Stimulated activated CD8-positive, alpha-beta memory T cell treated with anti-CD3 and anti-CD28 coated beads, Interleukin-4, amount 100 ng/mL, for 1 hour (primary cell): Measurements from ENCODE around the gene MSX2.

Experiments
- DNase-seq, 2 donors: peaks; one replicate each; pipeline ENCODE4 v3.0.0-alpha.2; 2020; ENCODE audit warnings: low read depth in 2 of 2, low spot score in 1 of 2

The MSX2 gene

GRCh38 chr5:174718880-174719610, 5.3 kb upstream of the MSX2 start:
- DNase-seq, result no peak

GRCh38 chr5:174719793-174720611, 4.4 kb upstream of the MSX2 start:
- no peak for DNase-seq

- DNase-seq, result no peak
Measured at GRCh38 chr5:174720612-174721529, 3.5 kb upstream of the MSX2 start.

- no peak for DNase-seq
Measured at GRCh38 chr5:174721530-174722432, 2.6 kb upstream of the MSX2 start.

GRCh38 chr5:174722500-174722899, 1.9 kb upstream of the MSX2 start:
- DNase-seq, result no peak

- no peak for DNase-seq
Measured at GRCh38 chr5:174723315-174723978, 935 bp upstream of the MSX2 start.

- no peak for DNase-seq
Measured at GRCh38 chr5:174723979-174724483, 351 bp upstream of the MSX2 start.

GRCh38 chr5:174725261-174725990, 1.0 kb downstream of the MSX2 start:
- DNase-seq, result no peak

- no peak for DNase-seq
Measured at GRCh38 chr5:174725991-174726601, 1.7 kb downstream of the MSX2 start.

GRCh38 chr5:174726916-174727793, 2.8 kb downstream of the MSX2 start:
- DNase-seq, result no peak

GRCh38 chr5:174727794-174728680, 3.7 kb downstream of the MSX2 start:
- no peak for DNase-seq

GRCh38 chr5:174729075-174729680, 4.8 kb downstream of the MSX2 start:
- no peak for DNase-seq

- DNase-seq, result no peak
Measured at GRCh38 chr5:174731214-174732035, 7.0 kb downstream of the MSX2 start.

GRCh38 chr5:174732036-174733020, 7.9 kb downstream of the MSX2 start:
- no peak for DNase-seq
